ENCODE data around the gene MRPS31. TPM values are rescaled to one million over a fixed set of nuclear protein-coding genes. Genes with fewer than 3 reads are reported as not detected.
"Not testable (repeated sequence)": the region's sequence is repeated elsewhere in the genome, so short reads cannot be mapped to it uniquely, and the experiment has no call there.

The MRPS31 gene
- total RNA-seq, 1 donor from 2014 or later: 18.1 TPM

DNA sequence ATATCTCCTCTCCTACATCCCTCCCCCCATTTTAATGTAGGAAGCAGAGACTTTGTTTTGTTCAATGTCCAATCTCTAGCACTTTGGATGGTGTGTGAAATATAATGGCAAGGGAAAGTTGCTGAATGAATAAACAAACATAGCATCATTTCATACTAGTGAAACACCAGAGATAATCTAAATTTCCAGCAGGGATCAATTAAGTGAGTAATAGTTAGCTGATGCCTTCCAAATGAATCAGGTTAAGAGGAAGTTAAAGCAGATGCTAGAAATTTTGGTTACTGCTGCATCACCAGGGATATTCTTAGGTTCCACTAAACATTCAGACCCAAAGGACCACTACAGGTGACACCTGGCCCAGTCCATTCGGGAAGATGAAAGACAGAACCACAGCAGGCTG, 8.1 kb downstream of the MRPS31 start:
- no peak for DNase-seq (ENCODE audit: low spot score)

DNA sequence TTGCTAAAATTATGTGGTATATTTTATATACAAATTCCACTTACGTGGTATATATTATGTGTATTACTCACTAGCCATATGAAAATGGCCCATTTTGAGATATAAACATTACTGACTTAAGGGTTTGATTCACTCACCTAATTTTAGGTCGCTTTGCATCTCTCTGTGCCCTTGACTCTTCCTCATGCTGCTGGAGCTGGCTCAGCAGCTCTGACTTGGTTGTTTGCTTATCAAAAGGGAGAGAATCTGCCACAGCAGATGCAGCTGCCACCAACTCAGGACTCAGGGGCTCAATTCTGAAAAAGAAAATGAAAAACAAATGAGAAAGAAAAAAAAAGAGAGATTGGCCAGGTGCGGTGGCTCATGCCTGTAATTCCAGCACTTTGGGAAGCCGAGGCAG, 12.2 kb downstream of the MRPS31 start:
- DNase-seq (ENCODE audit: low spot score): no peak

DNA sequence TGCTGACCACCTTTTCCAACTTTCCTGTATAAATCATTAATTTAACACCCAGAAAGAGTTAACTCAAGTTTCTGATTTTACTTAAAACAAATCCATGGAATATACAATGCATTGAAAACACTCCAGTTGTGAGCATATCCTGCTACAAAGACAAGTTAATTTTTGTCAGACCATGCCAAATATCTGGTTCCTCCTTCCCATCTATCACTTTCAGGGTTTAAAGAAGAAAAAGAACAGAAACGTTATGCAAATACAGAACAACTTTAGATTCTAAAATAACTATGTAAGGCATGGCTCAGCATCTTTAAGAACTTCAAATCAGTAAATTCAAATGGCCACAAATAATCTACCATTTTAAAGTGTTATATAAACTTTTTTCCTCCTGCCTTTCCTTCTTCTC, 14.9 kb downstream of the MRPS31 start:
- DNase-seq (ENCODE audit: low spot score): no peak

DNA sequence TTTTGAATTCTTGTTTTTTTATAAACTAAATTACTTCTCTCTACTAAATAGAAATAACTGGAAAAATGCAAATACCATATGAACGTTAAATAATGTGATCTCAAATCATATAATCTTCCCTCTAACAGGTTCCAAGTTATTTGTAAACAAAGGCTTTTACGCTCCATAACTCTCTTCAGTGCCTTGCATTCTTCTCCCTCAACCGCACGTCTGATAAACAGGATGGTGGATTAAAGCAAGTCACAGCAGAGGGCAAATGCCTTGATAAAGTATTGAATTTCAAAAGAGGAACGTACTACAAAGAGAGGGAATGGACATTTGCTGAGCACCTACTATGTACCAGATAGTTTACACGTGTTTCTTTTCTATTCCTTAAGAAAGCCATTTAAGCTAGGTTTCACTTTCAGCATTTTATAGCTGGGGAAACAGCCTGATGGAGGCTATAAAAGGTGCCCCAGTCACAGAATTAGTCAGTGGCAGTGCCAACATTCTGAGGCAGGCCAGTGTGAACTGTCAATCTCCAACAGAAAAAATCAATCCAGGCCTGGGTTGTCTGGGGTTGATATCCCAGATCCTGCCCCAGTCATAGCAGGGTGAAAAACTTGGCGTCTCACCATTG, 15.8 kb downstream of the MRPS31 start:
- DNase-seq (ENCODE audit: low spot score): no peak

DNA sequence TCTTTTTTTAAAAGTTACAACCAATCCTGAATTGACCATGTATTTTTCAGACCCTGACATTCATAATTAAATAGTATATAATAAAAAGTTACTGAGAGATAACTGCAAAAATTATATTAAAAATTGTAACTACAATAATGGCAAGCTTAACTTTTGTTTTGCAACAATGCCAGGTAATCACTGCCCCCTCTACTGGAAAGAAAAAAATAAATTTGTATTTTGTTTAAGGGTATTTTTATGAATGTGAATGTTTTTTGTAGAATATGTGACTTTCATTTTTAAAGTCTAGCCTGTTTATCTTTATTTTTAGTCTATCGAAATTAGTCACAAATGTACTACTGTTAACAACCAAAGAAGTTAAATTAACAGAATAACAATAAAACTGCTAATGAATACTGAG, 21.7 kb downstream of the MRPS31 start:
- no peak for DNase-seq (ENCODE audit: low spot score)

DNA sequence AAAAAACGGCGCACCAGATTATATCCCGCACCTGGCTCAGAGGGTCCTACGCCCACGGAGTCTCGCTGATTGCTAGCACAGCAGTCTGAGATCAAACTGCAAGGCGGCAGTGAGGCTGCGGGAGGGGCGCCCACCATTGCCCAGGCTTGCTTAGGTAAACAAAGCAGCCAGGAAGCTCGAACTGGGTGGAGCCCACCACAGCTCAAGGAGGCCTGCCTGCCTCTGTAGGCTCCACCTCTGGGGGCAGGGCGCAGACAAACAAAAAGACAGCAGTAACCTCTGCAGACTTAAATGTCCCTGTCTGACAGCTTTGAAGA, 35.8 kb downstream of the MRPS31 start:
- DNase-seq (ENCODE audit: low spot score): not testable (repeated sequence)

DNA sequence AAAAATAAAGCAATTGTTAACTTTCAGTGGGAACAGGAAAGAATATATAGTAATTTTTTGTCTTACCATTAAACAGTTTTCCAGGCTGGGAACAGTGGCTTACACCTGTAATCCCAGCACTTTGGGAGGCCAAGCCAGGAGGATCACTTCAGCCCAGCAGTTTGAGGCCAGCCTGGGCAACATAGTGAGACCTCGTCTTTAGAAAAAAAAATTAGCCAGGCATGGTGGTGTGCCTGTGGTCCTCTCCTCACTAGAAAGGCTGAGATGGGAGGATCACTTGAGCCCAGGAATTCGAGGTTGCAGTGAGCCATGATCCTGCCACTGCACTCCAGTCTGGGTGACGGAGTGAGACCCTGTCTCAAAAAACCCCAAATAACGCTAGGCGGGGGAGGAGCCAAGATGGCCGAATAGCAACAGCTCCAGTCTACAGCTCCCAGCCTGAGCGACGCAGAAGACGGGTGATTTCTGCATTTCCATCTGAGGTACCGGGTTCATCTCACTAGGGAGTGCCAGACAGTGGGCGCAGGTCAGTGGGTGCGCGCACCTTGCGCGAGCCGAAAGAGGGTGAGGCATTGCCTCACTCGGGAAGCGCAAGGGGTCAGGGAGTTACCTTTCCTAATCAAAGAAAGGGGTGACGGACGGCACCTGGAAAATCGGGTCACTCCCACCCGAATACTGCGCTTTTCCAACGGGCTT, 36.3 kb downstream of the MRPS31 start:
- DNase-seq (ENCODE audit: low spot score): not testable (repeated sequence)

DNA sequence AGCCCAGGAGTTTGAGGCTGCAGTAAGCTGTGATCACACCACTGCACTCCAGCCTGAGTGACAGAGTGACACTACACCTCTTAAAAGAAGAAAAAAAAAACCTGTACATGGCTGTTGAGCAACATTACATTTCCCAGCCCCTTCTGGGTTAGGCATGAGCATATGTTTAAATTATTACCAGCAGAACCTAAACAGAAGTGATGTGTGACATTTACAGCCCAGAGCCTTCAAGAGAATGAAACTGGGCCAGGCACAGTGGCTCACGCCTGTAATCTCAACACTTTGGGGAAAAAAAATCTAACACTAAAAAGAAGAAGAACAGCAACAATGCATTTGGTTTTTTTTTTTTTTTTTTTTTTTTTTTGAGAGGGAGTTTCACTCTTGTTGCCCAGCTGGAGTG, 38.3 kb downstream of the MRPS31 start:
- DNase-seq (ENCODE audit: low spot score): no peak

DNA sequence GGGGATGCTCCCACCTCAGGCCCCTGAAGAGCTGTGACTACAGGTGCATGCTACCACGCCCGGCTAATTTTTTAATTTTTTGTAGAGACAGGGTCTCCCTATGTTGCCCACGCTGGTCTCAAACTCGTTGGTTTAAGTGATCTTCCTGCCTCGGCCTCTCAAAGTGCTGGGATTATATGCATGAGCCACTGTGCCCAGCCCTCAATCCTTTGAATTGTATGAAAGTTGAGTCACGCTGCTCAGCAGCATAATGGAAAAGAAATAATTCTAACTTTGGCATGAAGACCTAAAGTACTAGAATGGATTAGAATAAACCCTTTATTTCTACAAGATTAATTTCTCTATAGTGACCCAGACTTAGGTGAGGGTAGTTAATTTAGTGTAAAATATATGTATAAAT, 42.4 kb downstream of the MRPS31 start:
- DNase-seq (ENCODE audit: low spot score): no peak

DNA sequence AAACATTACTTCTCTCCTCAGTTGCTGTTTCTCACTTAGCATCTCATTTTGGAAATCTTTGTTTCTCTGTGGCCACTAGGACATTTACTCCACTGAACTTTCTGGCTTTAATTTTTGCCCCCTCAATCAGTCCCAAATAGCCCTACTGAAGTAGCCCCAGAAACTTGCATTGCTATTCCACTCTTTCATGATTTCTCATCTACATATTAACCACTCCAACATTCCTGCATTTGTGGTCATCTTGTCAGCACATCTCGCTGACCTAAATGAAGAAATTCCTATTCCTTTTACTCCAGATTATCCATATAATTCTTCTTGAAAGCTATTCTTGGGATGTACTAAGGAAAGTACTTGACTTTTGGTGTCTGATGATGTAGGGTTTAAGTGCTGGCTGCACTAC, 56.6 kb downstream of the MRPS31 start:
- not testable (repeated sequence) for DNase-seq (ENCODE audit: low spot score)

DNA sequence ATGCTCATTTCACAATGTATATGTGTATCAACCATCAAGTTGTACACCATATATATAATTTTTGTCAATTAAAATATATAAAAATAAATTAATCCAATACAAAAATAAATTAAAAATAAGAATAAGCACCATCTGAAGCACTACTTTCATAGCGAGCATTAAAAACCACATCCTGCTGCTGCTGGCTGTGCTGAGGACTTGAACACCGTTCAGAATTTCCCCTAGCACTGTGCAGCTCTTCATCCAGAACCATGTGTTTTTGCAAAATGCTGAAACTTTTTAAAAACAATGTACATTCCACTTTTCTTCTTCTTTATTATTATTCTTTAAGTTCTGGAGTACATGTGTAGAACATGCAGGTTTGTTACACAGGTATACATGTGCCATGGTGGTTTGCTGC, 64.6 kb downstream of the MRPS31 start:
- no peak for DNase-seq (ENCODE audit: low spot score)

DNA sequence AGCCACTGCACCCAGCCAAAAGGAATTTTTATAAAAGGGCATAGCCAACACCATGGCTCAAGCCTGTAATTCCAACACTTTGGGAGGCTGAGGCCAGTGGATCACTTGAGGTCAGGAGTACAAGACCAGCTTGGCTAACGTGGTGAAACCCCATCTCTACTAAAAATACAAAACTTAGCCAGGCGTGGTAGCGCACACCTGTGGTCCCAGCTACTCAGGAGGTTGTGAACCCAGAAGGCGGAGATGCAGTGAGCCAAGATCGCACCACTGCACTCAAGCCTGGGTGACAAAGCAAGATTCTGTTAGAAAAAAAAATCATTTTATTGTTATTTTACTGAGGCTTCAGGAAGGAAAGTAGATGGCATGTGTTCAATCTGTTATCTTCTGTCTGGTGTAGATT, 73.3 kb downstream of the MRPS31 start:
- no peak for DNase-seq (ENCODE audit: low spot score)

DNA sequence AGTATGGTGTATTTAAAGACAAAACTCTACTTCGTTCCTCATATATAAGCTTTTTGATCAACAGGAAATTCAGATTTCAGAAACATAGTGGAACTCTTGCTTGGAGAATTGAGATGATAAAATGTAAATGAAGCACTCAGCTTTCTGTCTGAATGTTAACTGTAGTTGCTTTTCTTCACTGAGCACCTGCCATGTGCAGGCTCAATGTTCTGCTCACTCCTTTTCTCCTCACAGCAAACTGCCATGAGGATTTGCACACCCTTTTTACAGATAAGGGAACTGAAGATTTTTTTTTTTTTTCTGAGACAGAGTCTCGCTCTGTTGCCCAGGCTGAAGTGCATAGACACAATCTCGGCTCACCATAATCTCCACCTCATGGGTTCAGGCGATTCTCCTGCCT, 76.6 kb downstream of the MRPS31 start:
- DNase-seq (ENCODE audit: low spot score): no peak

DNA sequence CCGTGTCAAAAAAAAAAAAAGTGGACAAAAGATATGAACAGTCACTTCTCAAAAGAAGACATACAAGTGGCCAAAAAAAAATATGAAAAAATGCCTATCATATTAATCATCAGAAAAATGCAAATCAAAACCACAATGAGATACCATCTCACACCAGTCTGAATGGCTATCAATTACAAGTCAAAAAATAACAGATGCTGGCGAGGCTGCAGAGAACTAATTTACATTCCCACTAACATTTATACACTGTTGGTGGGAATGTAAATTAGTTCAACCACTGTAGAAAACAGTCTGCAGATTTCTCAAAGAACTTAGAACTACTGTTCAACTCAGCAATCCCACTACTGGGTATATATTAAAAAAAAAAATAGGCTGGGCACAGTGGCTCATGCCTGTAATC, 78.0 kb downstream of the MRPS31 start:
- no peak for DNase-seq (ENCODE audit: low spot score)

DNA sequence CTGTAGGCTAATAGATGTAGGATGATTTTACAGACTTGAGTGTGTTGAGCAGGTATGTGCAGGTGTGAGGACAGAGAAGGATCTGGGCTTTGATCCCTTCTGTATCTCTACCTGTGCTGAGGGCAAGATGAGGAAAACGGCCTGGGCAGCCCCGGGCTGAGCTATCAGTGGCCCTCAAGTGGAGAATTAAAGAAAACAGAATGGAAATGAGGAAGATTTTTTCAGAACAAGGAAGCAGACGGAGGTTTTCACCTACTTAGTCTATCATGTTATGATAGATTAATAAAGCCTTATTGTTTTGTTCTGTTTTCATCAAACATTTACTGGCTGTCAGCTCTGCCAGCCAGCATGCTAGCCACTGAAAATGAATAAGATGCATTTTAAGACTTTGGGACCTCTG, 82.2 kb downstream of the MRPS31 start:
- DNase-seq (ENCODE audit: low spot score): no peak

DNA sequence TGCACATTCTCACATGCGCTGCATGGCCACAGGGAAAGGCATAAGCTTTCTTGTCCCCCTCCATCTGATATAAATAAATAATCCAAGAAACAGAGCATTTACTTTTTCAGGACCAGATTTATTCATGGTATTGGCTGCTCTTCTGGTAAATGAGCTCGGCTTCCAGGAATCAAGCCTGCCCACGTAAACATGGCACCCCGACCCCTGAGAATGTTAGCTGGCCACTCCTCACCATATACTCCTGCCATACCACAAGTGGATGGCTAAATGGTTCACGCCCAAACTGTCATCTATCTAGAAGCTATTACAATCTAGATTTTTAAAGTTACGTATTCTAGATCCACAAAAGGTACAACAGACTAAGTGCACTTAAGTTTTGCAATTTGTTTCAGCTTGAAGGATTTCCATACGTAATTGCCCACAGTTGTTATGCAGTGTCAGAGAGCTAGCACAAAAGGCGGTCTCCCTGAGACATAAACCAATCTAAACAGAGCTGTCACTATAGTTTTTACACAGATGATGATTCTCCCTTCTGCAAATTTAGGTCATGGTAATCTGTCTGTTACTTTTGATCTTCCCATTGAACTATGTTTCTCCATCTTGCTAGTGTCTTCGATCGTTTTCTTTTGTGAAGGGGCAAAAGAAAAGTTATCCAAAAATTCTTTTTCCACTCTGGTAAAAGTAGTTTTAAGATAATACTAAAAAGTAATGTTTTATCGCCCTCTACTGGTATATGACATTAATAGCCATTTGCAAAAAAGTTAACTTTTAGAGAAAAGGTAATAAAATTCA, 88.3 kb downstream of the MRPS31 start:
- DNase-seq (ENCODE audit: low spot score): no peak

DNA sequence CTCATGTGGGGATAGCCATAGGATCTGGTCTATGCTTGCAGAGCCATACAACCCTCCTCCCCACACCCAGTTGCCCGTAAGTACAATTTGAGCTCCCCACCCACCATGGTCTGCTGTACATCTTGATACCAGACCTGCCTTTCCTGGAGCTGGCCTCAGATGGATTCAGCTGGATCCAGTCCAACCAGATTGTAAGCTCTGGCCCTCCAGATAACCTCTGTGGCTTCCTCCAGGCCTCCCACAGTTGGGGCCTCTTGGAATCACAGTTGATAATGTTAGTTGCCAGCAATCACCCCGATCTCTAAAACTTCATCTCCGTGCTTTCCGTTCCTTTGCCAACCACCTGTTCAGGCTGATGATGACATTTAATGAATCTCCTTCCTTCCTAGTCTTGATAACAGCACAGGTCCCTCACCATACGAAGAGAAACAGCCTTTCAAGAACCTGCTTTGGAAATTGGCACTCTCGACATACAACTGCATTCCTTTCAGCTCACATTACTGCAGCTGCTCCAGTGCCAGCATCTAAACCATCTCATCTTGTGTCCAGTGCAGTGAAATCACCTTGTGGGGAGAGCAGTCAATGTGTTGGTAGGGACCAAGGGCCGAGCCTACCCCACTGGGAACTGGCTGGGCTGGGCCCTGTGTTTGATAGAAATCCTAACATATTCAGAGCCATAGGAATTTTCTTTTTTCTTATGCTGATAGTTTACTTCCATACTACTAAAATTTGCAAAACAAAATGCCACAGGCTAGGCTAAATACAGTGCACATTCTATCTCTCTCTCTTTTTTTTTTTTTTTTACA, 89.4 kb downstream of the MRPS31 start:
- no peak for DNase-seq (ENCODE audit: low spot score)

DNA sequence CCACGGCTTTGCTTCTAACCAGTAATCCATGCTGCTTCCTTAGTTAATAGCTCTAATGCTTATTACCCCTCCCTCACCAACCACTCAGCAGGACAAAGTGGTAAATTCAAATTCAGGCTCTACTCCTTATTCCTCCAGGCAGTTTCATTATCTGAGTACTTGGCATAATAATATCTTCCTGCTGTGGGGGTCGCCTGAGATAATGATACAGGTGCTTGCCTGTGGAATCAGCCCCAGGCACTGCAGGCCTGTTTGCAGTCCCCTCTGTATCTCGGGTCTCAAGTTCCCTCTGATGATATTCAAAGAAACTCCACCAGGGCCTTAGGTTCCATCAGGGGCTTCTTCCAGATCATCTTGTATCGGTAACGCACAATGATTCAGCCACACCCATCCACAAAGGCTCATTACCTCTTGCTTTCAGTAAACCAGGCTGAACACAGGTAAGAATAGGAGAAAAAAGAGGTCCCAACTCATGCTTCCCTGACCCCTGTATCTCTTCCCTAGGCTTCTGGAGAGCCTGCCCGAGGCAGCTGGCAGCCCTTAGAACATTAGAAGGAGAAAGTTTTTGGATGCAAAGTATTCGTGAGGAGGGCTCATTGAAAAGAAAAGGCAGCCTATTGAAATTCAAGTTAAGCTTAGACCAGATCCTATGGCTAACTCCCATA, 90.2 kb downstream of the MRPS31 start:
- no peak for DNase-seq (ENCODE audit: low spot score)

DNA sequence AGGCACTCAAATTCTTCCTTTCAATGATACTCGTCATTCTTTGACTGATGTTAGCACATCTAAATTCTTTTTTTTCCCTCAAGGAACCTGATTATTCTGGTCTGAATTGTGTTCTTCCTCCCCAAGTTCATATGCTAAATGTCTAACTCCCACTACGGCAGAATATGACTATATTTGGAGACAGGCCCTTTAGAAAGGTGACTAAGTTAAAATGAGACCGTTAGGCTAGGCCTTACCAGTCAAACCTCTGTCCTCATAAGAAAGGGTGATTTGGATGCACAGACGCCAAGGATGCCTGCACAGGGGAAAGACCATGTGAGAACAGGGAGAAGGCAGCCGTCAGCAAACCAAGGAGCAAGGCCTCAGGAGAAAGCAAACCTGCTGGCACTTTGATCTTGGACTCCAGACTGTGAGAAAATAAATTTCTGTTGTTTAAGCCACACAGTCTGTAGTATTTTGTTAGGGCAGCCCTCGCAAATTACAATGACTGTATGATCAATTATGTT, 91.5 kb downstream of the MRPS31 start:
- DNase-seq (ENCODE audit: low spot score): no peak

All from mucosa of gallbladder (tissue), 1 donor.